KMS-11 (cell line): Measurements from ENCODE around the gene NFE2L2.

Source experiments
- H2AFZ ChIP-seq: fragments of 200-600 bp; sonication (generic); 2 replicates; pipeline ENCODE4 v1.6.1; 2016; ENCODE audit warnings: antibody characterized with exemption, mixed run types, low read depth
- H3K27ac ChIP-seq: fragments of 200-600 bp; sonication (generic); 2 replicates; pipeline ENCODE4 v1.6.1; 2016; ENCODE audit warnings: mild to moderate bottlenecking, mixed run types
- H3K27me3 ChIP-seq: fragments of 200-600 bp; sonication (generic); 2 replicates; pipeline ENCODE4 v1.6.1; 2017; ENCODE audit warnings: mild to moderate bottlenecking, low read depth, mixed run types, moderate library complexity; ENCODE audit not compliant: insufficient read depth
- H3K36me3 ChIP-seq: fragments of 200-600 bp; sonication (generic); 2 replicates; pipeline ENCODE4 v1.6.1; 2017; ENCODE audit warnings: mild to moderate bottlenecking, mixed run types; ENCODE audit not compliant: insufficient read depth
- H3K4me1 ChIP-seq: fragments of 200-600 bp; sonication (generic); 2 replicates; pipeline ENCODE4 v1.6.1; 2016; ENCODE audit warnings: mild to moderate bottlenecking, low read depth, mixed run types; ENCODE audit not compliant: poor library complexity, severe bottlenecking
- H3K4me2 ChIP-seq: fragments of 200-600 bp; sonication (generic); 2 replicates; pipeline ENCODE4 v1.7.0; 2016; ENCODE audit warnings: mild to moderate bottlenecking, mixed run types
- H3K4me3 ChIP-seq: fragments of 200-600 bp; sonication (generic); IDR thresholded peaks from 2 replicates; pipeline ENCODE4 v1.6.1; 2017; ENCODE audit warnings: low read depth, low read length, mixed read lengths; ENCODE audit not compliant: insufficient read depth
- H3K79me2 ChIP-seq: fragments of 200-600 bp; sonication (generic); 2 replicates; pipeline ENCODE4 v1.6.1; 2016; ENCODE audit warnings: low read depth, mixed run types; ENCODE audit not compliant: insufficient read depth
- H3K9ac ChIP-seq: fragments of 200-600 bp; sonication (generic); 2 replicates; pipeline ENCODE4 v1.6.1; 2016; ENCODE audit warnings: mild to moderate bottlenecking, mixed run types
- H4K20me1 ChIP-seq: fragments of 200-600 bp; sonication (generic); 2 replicates; pipeline ENCODE4 v1.6.1; 2016; ENCODE audit warnings: mild to moderate bottlenecking, mixed run types; ENCODE audit not compliant: insufficient read depth
- TF ChIP-seq, protein P1 (sequence below): fragments of 200-600 bp; sonication (generic); conservative IDR thresholded peaks from 2 replicates; pipeline ENCODE4 v1.6.1; 2017; ENCODE audit warnings: low read depth, mild to moderate bottlenecking, antibody characterized with exemption, low read length, moderate library complexity, mixed read lengths

Gene NFE2L2

GRCh38 chr2:177212106-177212890, 52.2 kb downstream of the NFE2L2 start, which contains the start of gene HNRNPA3:
Gene HNRNPA3 (plus strand): TSS chr2:177212794. CDS start chr2:177212800, 6 bp downstream.
- H3K4me3 ChIP-seq, result peak within 1 kb of the TSS; percentile 99
- H3K36me3 ChIP-seq, result peaks cover 31% of the 10 kb centered on the region; the same call in 1 of the 2 replicates
- no peaks in the 10 kb centered on the region for H3K27me3 ChIP-seq
- peak within 1 kb of the TSS; percentile 99 for H3K9ac ChIP-seq
- H3K4me1 ChIP-seq, result peaks cover 55% of the 10 kb centered on the region
- peaks cover 22% of the 10 kb centered on the region for H4K20me1 ChIP-seq
- peaks cover 45% of the 10 kb centered on the region for H3K79me2 ChIP-seq
- TF ChIP-seq, protein P1, sequence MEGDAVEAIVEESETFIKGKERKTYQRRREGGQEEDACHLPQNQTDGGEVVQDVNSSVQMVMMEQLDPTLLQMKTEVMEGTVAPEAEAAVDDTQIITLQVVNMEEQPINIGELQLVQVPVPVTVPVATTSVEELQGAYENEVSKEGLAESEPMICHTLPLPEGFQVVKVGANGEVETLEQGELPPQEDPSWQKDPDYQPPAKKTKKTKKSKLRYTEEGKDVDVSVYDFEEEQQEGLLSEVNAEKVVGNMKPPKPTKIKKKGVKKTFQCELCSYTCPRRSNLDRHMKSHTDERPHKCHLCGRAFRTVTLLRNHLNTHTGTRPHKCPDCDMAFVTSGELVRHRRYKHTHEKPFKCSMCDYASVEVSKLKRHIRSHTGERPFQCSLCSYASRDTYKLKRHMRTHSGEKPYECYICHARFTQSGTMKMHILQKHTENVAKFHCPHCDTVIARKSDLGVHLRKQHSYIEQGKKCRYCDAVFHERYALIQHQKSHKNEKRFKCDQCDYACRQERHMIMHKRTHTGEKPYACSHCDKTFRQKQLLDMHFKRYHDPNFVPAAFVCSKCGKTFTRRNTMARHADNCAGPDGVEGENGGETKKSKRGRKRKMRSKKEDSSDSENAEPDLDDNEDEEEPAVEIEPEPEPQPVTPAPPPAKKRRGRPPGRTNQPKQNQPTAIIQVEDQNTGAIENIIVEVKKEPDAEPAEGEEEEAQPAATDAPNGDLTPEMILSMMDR, result 0 out of 2 replicates have a peak, but pooled peaks have one; percentile 29
- peak within 1 kb of the TSS; percentile 93 for H3K27ac ChIP-seq
- peak within 1 kb of the TSS; percentile 41 for H2AFZ ChIP-seq
- H3K4me2 ChIP-seq, result peak within 1 kb of the TSS; percentile 93

DNA sequence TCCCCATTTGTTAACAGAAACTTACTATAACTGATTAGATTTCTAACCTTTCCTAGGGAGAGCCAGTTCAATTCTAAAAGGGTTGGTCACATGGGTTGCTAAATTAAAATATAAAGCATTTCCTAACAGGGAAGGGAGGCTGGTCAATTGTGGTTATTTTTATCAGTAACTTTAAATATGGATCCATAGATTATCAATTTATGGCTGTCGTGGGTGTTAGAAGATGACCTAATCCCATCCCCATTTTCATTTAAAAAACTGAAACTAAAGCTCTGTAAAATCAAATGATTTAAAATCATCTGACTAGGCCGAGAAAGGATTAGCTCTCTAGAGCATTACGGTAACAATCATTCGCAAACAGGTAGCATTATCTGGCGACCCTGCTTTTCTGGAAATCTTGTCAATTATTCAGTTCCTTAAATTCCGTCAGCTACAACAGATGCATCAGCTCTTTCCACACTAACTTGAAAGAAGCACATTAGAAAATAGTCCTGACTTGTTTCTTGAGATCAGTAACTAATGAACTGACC, 52.9 kb downstream of the NFE2L2 start:
- Histone ChIP-seq H3K4me3 (peak overlapping the region; percentile 99), H3K36me3 (peaks cover 26% of the 10 kb centered on the region; the same call in 1 of the 2 replicates), H3K27me3 (no peaks in the 10 kb centered on the region), H2AFZ (peak overlapping the region; percentile 41), H3K79me2 (peaks cover 38% of the 10 kb centered on the region), H3K4me2 (peak overlapping the region; percentile 68), H3K9ac (peak overlapping the region; percentile 99), H4K20me1 (peaks cover 22% of the 10 kb centered on the region), H3K27ac (peak overlapping the region; percentile 93), H3K4me1 (peaks cover 55% of the 10 kb centered on the region)
- TF ChIP-seq, protein P1, result no peak

GRCh38 chr2:177211169-177211568, 53.4 kb downstream of the NFE2L2 start:
- Histone ChIP-seq H3K4me2 (peak overlapping the region; percentile 68), H3K9ac (peak overlapping the region; percentile 99), H3K4me1 (peaks cover 51% of the 10 kb centered on the region), H3K36me3 (peaks cover 22% of the 10 kb centered on the region; the same call in 1 of the 2 replicates), H2AFZ (peak overlapping the region; percentile 41), H3K27me3 (no peaks in the 10 kb centered on the region), H3K79me2 (peaks cover 33% of the 10 kb centered on the region), H4K20me1 (peaks cover 21% of the 10 kb centered on the region), H3K4me3 (no peak overlapping the region), H3K27ac (peak overlapping the region; percentile 93)
- TF ChIP-seq, protein P1, result no peak

DNA sequence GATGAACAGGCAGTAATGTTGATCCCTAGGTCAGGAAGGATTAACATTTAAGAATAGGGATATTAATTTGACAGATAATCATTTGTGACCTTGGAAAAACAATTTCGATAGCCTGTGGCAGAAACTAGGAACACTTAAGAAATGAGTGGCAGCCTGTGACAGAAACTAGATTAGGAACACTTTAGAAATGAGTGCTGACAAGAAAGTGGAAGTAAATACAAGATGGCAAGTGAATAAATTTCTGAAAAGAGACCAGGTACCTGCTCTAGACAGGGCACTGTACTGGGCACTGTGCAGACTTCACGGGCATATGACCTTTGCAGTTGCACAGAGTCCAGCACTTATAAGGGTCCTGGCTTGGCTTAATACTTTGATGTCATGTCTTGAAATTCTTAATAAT, 57.4 kb downstream of the NFE2L2 start:
- Histone ChIP-seq H3K4me2 (peak overlapping the region; percentile 24; the same call in 1 of the 2 replicates), H3K9ac (no peak overlapping the region), H4K20me1 (no peaks in the 10 kb centered on the region), H3K27me3 (no peaks in the 10 kb centered on the region), H2AFZ (no peak overlapping the region), H3K79me2 (no peaks in the 10 kb centered on the region; the same call in 1 of the 2 replicates), H3K4me3 (no peak overlapping the region), H3K36me3 (no peaks in the 10 kb centered on the region), H3K27ac (no peak overlapping the region), H3K4me1 (peaks cover 28% of the 10 kb centered on the region)
- TF ChIP-seq, protein P1, result no peak
